ENCODE data around the gene MICAL2. TPM values are rescaled to one million over a fixed set of nuclear protein-coding genes. Genes with fewer than 3 reads are reported as not detected.
A peak's percentile ranks its signal among the peaks of the same experiment; 100 is the strongest.

The MICAL2 gene
- total RNA-seq, 1 experiment from 2014 or later, result 62.9 TPM

DNA sequence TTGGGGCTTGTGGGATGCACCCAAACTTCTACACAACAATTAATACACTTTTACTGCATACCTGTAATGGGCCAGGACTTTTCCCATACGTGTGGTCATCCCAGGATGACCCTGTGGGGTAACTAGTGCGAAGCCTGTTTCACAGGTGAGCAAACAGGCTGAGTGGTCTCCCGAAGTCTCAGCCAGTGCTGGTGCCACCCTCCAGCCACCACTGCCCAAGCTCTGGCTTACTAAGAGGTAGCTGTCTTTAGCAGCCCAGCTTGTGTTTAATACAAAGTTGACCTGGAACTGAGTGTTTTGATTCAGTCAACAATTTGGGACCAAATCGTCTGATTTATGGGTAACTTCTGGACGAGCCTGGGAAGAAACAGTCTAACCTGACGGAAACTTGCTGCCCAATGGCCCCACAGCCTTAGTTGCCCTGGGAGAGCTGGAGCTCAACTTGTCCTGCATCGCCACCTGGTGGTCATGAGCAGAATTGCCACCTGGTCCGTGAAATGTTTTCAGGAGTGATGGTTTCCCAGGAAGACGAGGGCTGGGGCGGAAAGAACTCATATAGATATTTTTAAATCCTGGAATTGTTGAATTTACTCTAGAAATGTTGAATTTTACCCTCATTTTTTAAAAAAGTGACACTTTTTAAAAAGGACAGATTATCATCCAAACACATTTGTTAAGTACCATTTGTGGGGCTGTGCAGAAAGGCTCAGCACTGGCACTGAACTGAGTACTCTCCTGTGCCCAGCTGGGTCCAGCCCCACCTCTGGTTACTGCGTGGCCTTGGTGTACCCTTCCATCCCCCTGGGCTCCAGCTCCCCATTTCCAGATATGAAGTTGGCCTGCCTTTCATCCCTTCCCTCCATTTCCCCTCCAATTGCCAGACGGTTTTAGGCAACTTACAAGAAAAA lies 171.4 kb downstream of the MICAL2 start:
- Histone ChIP-seq H3K4me1 (ENCODE audit: insufficient read depth, low read length) (peaks cover 53% of the 10 kb centered on the region), H3K4me2 (ENCODE audit: low read length) (0 out of 2 replicates have a peak overlapping the region, but pooled peaks have one; percentile 9), H3K9me2 (replicated peaks; ENCODE audit: low read length) (no peaks in the 10 kb centered on the region), H3K27ac (ENCODE audit: low read length) (0 out of 2 replicates have a peak overlapping the region, but pooled peaks have one; percentile 5), H4K20me1 (ENCODE audit: low read length) (no peaks in the 10 kb centered on the region), H3K9ac (ENCODE audit: low read length) (0 out of 2 replicates have a peak overlapping the region, but pooled peaks have one; percentile 11), H3K9me3 (ENCODE audit: low read length) (no peaks in the 10 kb centered on the region), H3K36me3 (ENCODE audit: low read depth, low read length) (no peaks in the 10 kb centered on the region), H3K79me2 (ENCODE audit: low read length) (peaks cover 3% of the 10 kb centered on the region; the same call in 1 of the 2 replicates), H2AFZ (ENCODE audit: low read length) (0 out of 2 replicates have a peak overlapping the region, but pooled peaks have one; percentile 24), H3F3A (ENCODE audit: low read length, unreplicated experiment) (peaks cover 7% of the 10 kb centered on the region), H3K27me3 (ENCODE audit: low read length) (no peaks in the 10 kb centered on the region), H3K4me3 (ENCODE audit: low read length) (no peak overlapping the region)
- CTCF ChIA-PET, result interaction anchor here (0.6 to 1.0 kb wide), 6 partner anchors 25 to 351 kb away, joined by 3 read pairs; no protein-coding TSS in a partner anchor
- peak; percentile 49 for ATAC-seq
- TF ChIP-seq, protein P1, sequence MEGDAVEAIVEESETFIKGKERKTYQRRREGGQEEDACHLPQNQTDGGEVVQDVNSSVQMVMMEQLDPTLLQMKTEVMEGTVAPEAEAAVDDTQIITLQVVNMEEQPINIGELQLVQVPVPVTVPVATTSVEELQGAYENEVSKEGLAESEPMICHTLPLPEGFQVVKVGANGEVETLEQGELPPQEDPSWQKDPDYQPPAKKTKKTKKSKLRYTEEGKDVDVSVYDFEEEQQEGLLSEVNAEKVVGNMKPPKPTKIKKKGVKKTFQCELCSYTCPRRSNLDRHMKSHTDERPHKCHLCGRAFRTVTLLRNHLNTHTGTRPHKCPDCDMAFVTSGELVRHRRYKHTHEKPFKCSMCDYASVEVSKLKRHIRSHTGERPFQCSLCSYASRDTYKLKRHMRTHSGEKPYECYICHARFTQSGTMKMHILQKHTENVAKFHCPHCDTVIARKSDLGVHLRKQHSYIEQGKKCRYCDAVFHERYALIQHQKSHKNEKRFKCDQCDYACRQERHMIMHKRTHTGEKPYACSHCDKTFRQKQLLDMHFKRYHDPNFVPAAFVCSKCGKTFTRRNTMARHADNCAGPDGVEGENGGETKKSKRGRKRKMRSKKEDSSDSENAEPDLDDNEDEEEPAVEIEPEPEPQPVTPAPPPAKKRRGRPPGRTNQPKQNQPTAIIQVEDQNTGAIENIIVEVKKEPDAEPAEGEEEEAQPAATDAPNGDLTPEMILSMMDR (conservative IDR thresholded peaks at IDR 0.05; ENCODE audit: low read depth, low read length), result peak; percentile 97
- TF ChIP-seq EZH2 (IDR thresholded peaks at IDR 0.05; ENCODE audit: low read length, unreplicated experiment), result no peak
- no TSS peak for BruUV-seq (replicated peaks)
- DNase-seq, result peak; percentile 87
- intact Hi-C loops (cut with micrococcal nuclease), result loop anchor here (1.0 to 5.0 kb wide), 4 partner anchors 45 to 480 kb away; no protein-coding TSS in a partner anchor
- POLR2A ChIA-PET (ENCODE audit: unreplicated experiment), result no interaction called here

DNA sequence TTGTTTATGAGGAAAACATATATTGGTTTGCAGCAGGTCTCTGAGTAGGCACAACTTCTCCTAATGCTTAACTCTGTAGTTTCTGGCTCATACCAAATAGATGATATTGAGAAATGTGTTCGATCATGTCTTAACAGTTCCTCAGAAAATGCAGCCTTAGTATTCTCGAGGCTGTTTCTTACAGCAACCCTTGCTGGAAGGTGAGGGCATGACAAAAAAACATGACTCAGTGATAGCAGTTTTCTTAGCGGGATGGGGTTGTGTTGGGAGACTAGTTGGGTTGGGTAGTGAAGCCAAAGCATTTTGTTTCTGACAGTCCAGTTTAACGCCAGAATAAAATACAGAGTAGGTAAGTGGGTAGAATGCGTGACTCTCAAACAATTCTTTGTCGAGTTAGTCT lies 172.3 kb downstream of the MICAL2 start:
- H3K27me3 ChIP-seq (ENCODE audit: low read length), result no peaks in the 10 kb centered on the region
- intact Hi-C loops (cut with micrococcal nuclease), result loop anchor here (5.0 kb wide), 3 partner anchors 45 to 480 kb away; no protein-coding TSS in a partner anchor
- no peak overlapping the region for H3K4me3 ChIP-seq (ENCODE audit: low read length)
- ChIA-PET POLR2A (ENCODE audit: unreplicated experiment) (no interaction called here), CTCF (no interaction called here)
- H3K79me2 ChIP-seq (ENCODE audit: low read length), result peaks cover 3% of the 10 kb centered on the region; the same call in 1 of the 2 replicates
- 0 out of 2 replicates have a peak overlapping the region, but pooled peaks have one; percentile 9 for H3K4me2 ChIP-seq (ENCODE audit: low read length)
- no peak overlapping the region for H2AFZ ChIP-seq (ENCODE audit: low read length)
- no TSS peak for BruUV-seq (replicated peaks)
- ATAC-seq (no peak), DNase-seq (no peak)
- no peak overlapping the region for H3K9ac ChIP-seq (ENCODE audit: low read length)
- H3K27ac ChIP-seq (ENCODE audit: low read length), result 0 out of 2 replicates have a peak overlapping the region, but pooled peaks have one; percentile 5
- H3K36me3 ChIP-seq (ENCODE audit: low read depth, low read length), result no peaks in the 10 kb centered on the region
- H3K9me2 ChIP-seq (replicated peaks; ENCODE audit: low read length), result no peaks in the 10 kb centered on the region
- H3F3A ChIP-seq (ENCODE audit: low read length, unreplicated experiment), result peaks cover 7% of the 10 kb centered on the region
- peaks cover 61% of the 10 kb centered on the region for H3K4me1 ChIP-seq (ENCODE audit: insufficient read depth, low read length)
- H3K9me3 ChIP-seq (ENCODE audit: low read length), result no peaks in the 10 kb centered on the region
- TF ChIP-seq, protein P1 (conservative IDR thresholded peaks at IDR 0.05; ENCODE audit: low read depth, low read length), result no peak
- TF ChIP-seq EZH2 (IDR thresholded peaks at IDR 0.05; ENCODE audit: low read length, unreplicated experiment) (no peak), EZH2phosphoT487 (IDR thresholded peaks at IDR 0.05; ENCODE audit: borderline replicate concordance, low read length) (no peak)
- no peaks in the 10 kb centered on the region for H4K20me1 ChIP-seq (ENCODE audit: low read length)

All from PC-3 (cell line).